ENCODE data around the gene SGMS1.

DNA sequence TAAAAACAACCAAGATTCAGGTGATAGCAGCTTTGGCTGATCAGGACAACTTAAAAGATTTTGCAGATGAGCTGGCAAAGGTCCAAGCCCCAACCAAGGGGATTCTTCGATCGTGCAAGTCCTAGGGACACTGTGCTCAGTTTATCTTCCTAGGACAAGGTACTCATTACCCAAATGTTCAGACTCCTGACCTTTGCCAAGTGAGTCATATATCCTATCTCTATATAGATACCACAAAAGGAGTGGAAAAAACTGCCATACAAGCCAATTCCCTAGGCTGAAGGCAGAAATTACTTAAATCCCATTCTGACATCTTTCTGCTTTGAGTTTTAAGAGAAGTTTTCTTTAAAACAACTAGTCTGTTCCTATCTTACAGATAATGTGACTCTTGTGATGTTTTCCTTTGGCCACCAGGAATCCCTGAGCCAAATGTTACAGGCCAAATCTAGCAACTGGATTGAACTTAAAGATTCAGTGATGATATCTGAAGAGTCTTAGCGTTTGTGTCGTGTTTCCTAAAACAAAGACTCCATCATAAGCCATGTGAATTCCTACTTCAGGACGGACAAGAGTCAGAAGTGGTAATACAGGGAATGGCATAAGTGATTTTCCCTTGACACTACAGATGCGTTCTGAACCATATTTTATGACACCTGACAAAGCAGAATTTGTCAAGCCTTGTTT is 229.8 kb downstream of the SGMS1 start:
- TF ChIP-seq YY1 (IDR thresholded peaks at IDR 0.05; ENCODE audit: low read depth): no peak
- no peak for TF ChIP-seq MAX (IDR thresholded peaks at IDR 0.05; ENCODE audit: low read depth)
- no peak for TF ChIP-seq POLR2AphosphoS5 (IDR thresholded peaks at IDR 0.05; ENCODE audit: low read depth, low read length)
